HG03039 (cell line): ENCODE measurements around the gene PPIF.

Experiments
- ATAC-seq: cut with Tn5 transposase; IDR thresholded peaks from one replicate; pipeline ENCODE4 v1.9.1; 2021; ENCODE audit warnings: mild to moderate bottlenecking, moderate library complexity; ENCODE audit not compliant: unreplicated experiment

Gene PPIF

GRCh38 chr10:79361726-79362397, 14.6 kb downstream of the PPIF start:
- ATAC-seq = no peak

- no peak for ATAC-seq
Measured at GRCh38 chr10:79367426-79368189, 20.3 kb downstream of the PPIF start.

GRCh38 chr10:79372871-79373270, 25.6 kb downstream of the PPIF start:
- ATAC-seq = no peak

GRCh38 chr10:79374312-79375191, 27.3 kb downstream of the PPIF start:
- no peak for ATAC-seq

- ATAC-seq = no peak
Measured at GRCh38 chr10:79375321-79376077, 28.2 kb downstream of the PPIF start.

- ATAC-seq = no peak
Measured at GRCh38 chr10:79376078-79376628, 28.9 kb downstream of the PPIF start.

- ATAC-seq = no peak
Measured at GRCh38 chr10:79376751-79377556, 29.7 kb downstream of the PPIF start.

GRCh38 chr10:79377557-79378382, 30.5 kb downstream of the PPIF start:
- ATAC-seq = no peak

- no peak for ATAC-seq
Measured at GRCh38 chr10:79378383-79378646, 31.0 kb downstream of the PPIF start.

- ATAC-seq = no peak
Measured at GRCh38 chr10:79378647-79379511, 31.6 kb downstream of the PPIF start.

GRCh38 chr10:79379512-79380124, 32.3 kb downstream of the PPIF start:
- ATAC-seq = no peak

- ATAC-seq = no peak
Measured at GRCh38 chr10:79380125-79380945, 33.1 kb downstream of the PPIF start.

GRCh38 chr10:79380946-79381721, 33.9 kb downstream of the PPIF start:
- ATAC-seq = no peak

GRCh38 chr10:79381804-79382221, 34.5 kb downstream of the PPIF start:
- ATAC-seq = no peak

GRCh38 chr10:79382491-79382941, 35.2 kb downstream of the PPIF start:
- ATAC-seq = no peak
